Fibroblast of lung (primary cell): ENCODE data around the gene UPF2.

Experiments
- CTCF ChIP-seq, 2 donors: IDR thresholded peaks in 1 of 2; conservative IDR thresholded peaks in 1 of 2; 1 replicate in 1 of 2; 2 replicates in 1 of 2; pipeline ENCODE4 v1.5.1; 2011 to 2012; ENCODE audit warnings: low read length in 2 of 2, control low read depth in 1 of 2, inconsistent platforms in 1 of 2, low read depth in 1 of 2, mild to moderate bottlenecking in 1 of 2
- EZH2 ChIP-seq: IDR thresholded peaks from 2 replicates; pipeline ENCODE4 v1.5.1; 2012; ENCODE audit warnings: low read length, control low read depth, mild to moderate bottlenecking; ENCODE audit errors: missing control alignments

GRCh38 chr10:12062754-12063482 is 20.3 kb upstream of the UPF2 start:
- TF ChIP-seq CTCF (conservative IDR thresholded peaks at IDR 0.05 in 1 of 2, IDR thresholded peaks at IDR 0.05 in 1 of 2; ENCODE audit: low read depth in 1 of 2, low read length in 2 of 2) (no peak), EZH2 (no peak)
